ENCODE data around the gene G6PC3.

GRCh38 chr17:44044071-44044470 lies 26.5 kb upstream of the G6PC3 start:
- peak; percentile 61; the same call in 1 of the 2 replicates for TF ChIP-seq RFX5 (IDR thresholded peaks at IDR 0.05; ENCODE audit: low read depth, low read length)
- TF ChIP-seq POLR2A (IDR thresholded peaks at IDR 0.05; ENCODE audit: low read depth, low read length), result no peak
- TF ChIP-seq RCOR1 (IDR thresholded peaks at IDR 0.05; ENCODE audit: insufficient replicate concordance, low read length), result no peak
- TF ChIP-seq CTCF (conservative IDR thresholded peaks at IDR 0.05; ENCODE audit: low read depth, low read length), result no peak
- TF ChIP-seq USF2 (IDR thresholded peaks at IDR 0.05; ENCODE audit: low read depth, low read length), result no peak

Measured in IMR-90 (cell line).